ENCODE data around the gene MT1E.
"Not testable (repeated sequence)": the region's sequence is repeated elsewhere in the genome, so short reads cannot be mapped to it uniquely, and the experiment has no call there.

MT1E gene

DNA sequence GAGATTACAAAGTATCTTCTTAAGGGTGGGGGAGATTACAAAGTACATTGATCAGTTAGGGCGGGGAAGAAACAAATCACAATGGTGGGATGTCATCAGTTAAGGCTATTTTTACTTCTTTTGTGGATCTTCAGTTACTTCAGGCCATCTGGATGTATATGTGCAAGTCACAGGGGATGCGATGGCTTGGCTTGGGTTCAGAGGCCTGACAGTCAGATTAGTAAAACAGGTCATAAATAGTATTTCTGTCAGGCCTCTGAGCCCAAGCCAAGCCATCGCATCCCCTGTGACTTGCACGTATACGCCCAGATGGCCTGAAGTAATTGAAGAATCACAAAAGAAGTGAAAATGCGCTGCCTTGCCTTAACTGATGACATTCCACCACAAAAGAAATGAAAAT is 49.0 kb downstream of the MT1E start:
- DNase-seq, result not testable (repeated sequence)

DNA sequence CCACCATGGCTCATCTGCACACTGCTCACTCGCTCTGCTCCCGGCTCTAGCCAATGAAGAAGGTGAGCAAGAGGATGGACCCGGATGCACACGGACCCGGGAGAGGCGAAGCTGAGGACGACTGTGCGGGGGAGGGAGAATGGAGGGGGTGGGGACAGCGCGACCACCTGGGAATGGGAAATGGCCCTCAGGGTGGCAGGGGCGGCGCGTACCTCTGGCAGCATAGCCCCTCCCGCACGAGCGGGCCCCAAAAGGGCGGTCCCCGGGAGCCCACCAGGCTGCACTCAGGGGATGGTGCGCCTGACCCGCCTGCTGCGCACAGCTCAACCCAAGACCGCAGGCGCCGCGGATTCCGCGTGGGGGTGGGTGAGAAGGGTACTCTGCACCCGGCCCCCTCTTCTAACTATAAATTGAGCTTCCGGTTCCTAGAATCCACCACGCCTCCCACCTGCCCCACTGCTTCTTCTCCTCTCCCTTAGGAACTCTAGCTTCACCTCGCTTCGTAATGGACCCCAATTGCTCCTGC is 50.2 kb downstream of the MT1E start:
- DNase-seq, result peak; percentile 33

All from activated gamma-delta T cell treated with Interleukin-2 at 50 U/mL for 16 hours (primary cell).